GM21423 (cell line): ENCODE results near the gene ZCCHC7.

Source experiments
- ATAC-seq: cut with Tn5 transposase; IDR thresholded peaks from one replicate; pipeline ENCODE4 v1.9.1; 2021; ENCODE audit warnings: mild to moderate bottlenecking, moderate library complexity; ENCODE audit not compliant: unreplicated experiment

ZCCHC7 gene

GRCh38 chr9:37206121-37206620 lies 85.8 kb downstream of the ZCCHC7 start:
- ATAC-seq: no peak

GRCh38 chr9:37209431-37210386 lies 89.3 kb downstream of the ZCCHC7 start:
- ATAC-seq: no peak

- ATAC-seq: no peak
These were observed 90.6 kb downstream of the ZCCHC7 start for GRCh38 chr9:37210737-37211523.

- ATAC-seq: no peak
These were observed 92.1 kb downstream of the ZCCHC7 start for GRCh38 chr9:37212435-37212834.

GRCh38 chr9:37215381-37215780 lies 95.0 kb downstream of the ZCCHC7 start:
- no peak for ATAC-seq

- no peak for ATAC-seq
These were observed 95.5 kb downstream of the ZCCHC7 start for GRCh38 chr9:37215830-37216229.

GRCh38 chr9:37217161-37217560 lies 96.8 kb downstream of the ZCCHC7 start:
- no peak for ATAC-seq

GRCh38 chr9:37218800-37219425 lies 98.5 kb downstream of the ZCCHC7 start:
- no peak for ATAC-seq

GRCh38 chr9:37220971-37221370 lies 100.6 kb downstream of the ZCCHC7 start:
- ATAC-seq: no peak

- no peak for ATAC-seq
These were observed 101.2 kb downstream of the ZCCHC7 start for GRCh38 chr9:37221489-37222106.

- no peak for ATAC-seq
These were observed 109.1 kb downstream of the ZCCHC7 start for GRCh38 chr9:37229455-37229854.

GRCh38 chr9:37229882-37230482 lies 109.6 kb downstream of the ZCCHC7 start:
- no peak for ATAC-seq

- ATAC-seq: no peak
These were observed 116.4 kb downstream of the ZCCHC7 start for GRCh38 chr9:37236822-37237221.

- no peak for ATAC-seq
These were observed 117.7 kb downstream of the ZCCHC7 start for GRCh38 chr9:37238122-37238521.

- ATAC-seq: no peak
These were observed 119.0 kb downstream of the ZCCHC7 start for GRCh38 chr9:37239224-37239859.

- ATAC-seq: no peak
These were observed 119.5 kb downstream of the ZCCHC7 start for GRCh38 chr9:37239921-37240320.

GRCh38 chr9:37241340-37241739 lies 121.0 kb downstream of the ZCCHC7 start:
- ATAC-seq: no peak

GRCh38 chr9:37242089-37242488 lies 121.7 kb downstream of the ZCCHC7 start:
- no peak for ATAC-seq

- no peak for ATAC-seq
These were observed 123.4 kb downstream of the ZCCHC7 start for GRCh38 chr9:37243588-37244345.
